Retina (tissue), 1 donor: ENCODE measurements around the gene HDAC2.
"Not testable (repeated sequence)": the region's sequence is repeated elsewhere in the genome, so short reads cannot be mapped to it uniquely, and the experiment has no call there.

Experiments
- DNase-seq: peaks from one replicate; pipeline ENCODE4 v3.0.0-alpha.2; 2016

The HDAC2 gene

DNA sequence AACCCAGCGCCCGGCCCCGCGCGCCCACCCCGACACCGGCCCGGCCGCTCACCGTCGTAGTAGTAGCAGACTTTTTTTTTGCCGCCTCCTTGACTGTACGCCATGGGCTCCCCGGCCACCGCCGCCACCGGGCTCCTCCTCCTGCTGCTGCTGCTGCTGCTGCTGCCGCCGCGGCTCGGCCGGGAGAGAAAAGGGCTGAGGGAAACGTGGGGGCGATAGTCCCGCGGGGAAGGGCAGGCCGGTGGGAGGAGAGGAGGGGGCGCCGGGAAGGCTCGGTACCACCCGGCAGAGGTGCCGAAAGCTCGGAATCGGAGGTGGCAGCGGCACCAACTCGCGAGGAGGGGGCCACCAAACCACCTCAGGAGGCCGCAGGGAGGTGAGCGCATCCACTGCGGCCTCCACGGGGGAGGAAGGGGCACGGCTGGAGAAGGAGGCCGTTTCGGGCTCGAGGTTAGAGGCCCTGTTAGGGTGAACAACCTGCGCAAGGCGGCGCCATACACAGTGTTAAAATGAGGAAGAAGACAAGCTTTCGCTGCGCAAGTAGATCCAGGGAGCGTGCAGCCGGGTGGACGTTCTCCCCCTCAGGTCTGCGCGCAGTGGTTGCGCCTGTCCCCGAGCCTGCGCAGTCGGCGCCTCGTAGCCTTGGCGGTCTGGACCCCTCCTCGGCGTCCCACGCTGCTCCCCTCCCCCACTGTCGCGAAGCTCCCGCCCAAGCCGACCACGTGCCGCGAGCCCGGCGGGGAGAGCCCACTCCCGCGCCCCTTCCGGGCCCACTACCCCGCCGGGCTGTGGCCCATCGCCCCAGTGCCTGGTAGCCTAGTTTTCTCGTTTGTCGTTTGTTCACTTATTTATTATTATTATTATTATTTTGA, at the start of gene HDAC2:
Gene HDAC2, minus strand, starts transcription at position 344 of the 872 bp plus-strand sequence. Its CDS starts 240 bp downstream, at position 104.
- peak; percentile 98 for DNase-seq

DNA sequence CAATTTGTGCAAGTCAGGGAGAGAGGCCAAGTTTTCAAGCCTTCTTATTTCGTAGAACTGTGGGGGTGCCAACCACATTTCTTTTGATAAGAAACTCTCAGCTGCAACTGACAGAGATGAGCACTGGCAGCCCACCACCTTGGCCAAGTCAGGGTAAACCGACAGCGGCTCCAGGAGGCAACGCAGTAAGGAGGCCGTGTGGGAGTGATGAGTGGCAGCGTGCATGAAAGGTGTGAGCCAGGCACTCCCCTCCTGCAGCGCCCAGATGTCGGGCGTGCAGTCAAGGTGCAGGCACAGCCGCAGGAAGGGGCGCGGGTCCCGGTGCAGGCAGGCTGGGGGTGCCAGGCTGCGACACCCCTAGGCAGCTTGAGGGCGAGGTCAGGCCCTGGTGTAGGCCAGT, 49.2 kb upstream of the HDAC2 start:
- DNase-seq = no peak

DNA sequence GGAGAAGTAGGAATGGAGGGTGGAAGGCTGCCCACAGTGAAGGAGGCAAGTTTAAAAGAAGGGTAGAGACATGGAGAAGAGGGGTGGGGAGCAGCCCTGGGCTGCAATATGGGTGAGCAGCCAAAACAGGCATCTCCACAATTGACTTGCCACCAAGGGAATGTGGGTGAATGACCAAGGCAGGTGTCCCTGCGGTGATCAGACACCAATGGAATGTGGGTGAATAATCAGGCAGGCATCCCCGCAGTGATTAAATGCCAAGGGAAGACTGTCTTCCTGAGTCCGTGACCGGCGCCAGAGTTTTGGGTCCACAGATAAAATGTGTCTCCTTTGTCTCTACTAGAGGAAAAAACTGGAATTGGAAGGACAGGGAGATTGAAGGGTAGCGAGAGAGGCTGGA, 46.2 kb upstream of the HDAC2 start:
- DNase-seq = not testable (repeated sequence)

DNA sequence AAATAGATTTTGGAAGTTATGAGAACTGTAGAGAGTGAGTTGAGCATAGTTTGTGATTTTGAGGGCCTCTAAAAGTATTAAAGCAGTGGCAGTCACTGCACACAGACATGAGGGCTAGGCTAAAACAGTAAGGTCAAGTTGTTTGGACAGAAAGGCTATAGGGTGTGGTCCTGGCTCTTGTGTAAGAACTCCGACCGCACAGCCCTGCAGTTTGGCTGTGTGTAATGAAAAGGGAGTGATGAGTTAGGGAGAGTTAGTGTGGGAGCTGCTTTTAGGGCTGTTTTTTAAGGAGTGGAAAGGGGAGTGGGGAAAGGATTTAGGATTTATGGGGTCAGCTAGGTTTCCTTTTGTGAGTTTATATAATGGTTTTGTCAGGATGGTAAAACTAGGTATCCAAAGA, 43.2 kb upstream of the HDAC2 start:
- not testable (repeated sequence) for DNase-seq

DNA sequence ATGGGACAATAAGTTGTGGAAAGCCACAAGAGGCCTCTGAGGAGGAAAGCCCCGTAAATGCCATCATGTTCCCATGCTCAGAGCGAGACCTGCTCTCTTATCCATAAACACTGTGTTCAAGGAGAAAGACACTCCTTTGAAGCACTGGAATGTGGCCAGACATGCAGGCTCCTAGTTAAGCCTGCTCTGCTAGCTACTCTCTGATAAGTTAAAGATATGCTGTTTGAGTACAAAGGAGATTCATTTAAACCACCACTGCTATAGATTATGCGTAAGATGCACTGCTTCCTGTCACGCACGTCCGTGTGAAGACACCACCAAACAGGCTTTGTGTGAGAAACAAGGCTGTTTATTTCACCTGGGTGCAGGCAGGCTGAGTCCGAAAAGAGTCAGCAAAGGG, 40.5 kb upstream of the HDAC2 start:
- not testable (repeated sequence) for DNase-seq

DNA sequence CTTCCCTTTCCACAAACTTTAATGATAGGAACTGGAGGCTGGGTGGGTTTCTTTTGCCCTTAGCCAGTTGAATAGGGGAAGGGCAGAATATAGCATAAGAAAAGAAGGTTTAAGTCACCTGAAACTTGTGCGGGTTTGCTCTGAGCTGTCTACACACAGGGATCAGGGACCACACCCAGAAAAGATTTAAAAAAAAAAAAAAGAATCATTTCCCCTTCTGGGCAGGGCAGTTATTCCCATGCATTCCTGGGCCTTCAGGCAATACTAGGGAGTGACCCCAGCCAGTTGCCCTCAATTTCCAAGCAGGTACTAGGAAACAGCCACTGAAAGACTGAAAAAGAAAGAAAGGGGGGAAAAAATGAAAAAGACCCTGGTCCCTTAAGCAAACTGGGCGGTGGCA, 39.6 kb upstream of the HDAC2 start:
- DNase-seq = no peak

DNA sequence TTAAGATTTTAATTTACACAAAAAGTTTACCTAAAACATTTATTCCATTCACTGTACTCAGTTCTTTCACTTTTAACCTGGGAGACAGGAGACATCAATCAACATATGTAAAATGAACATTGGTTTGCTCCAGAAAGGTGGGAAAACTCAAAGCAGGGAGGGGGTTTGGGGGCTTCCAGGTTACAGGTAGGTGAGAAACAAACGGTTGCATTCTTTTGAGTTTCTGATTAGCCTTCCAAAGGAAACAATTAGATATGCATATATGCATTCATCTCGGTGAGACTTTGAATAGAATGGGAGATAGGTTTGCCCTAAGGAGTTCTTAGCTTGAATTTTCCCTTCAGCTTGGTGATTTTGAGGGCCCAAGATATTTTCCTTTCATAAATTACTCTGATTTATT, 38.2 kb upstream of the HDAC2 start:
- no peak for DNase-seq

DNA sequence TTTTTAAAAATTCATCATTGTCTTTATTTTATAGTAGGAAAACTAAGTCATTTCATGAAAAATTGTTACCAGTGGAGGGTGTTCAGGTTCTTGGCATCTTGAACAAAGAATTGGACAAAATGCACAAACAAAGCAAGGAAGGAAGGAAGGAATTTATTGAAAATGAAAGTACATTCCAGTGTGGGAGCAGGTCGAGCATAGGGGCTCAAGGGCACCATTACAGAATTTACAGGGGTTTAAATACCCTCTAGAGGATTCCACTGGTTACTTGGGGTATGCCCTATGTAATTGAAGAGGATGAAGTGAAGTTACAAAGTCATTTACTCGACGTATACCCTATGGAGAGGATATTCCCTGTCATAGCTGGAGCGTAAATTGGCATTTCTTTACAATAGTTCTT, 37.4 kb upstream of the HDAC2 start:
- DNase-seq = no peak

DNA sequence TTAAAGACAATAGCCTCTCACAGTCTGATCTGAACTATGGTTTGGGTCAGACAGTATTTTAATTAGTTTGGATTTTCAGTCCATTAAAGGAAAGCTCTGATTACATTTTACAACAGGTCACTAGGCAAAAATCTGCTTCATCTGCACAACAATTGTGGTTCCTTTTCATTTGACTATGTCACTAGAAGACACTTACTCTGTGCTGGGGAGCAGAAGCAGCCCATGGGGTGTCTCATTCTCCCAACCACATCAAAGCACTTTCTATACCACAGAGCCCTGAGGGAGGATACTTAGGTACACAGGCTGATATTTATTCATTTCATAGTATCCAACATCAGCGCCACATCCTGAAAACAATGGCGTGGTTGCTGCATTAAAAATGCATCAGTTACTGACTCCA, 36.6 kb upstream of the HDAC2 start:
- no peak for DNase-seq

DNA sequence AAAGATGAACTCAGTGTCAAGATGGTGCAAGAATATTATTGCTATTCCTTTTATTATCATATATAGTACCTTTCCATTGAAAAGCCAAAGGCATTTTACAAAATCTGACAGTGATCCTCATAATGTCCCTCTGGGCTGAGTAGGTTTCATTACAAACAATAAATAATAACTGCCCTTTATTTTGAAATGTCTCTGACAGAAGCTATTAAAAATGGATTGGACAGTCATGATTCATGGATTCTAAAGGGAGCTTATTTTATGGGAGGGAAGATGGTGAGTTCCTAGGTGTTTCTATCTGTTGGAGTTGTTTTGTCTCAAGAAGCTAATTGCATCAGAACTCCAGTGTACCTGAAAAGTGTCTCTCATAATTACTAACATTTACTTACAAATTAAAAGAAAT, 30.4 kb upstream of the HDAC2 start:
- no peak for DNase-seq

DNA sequence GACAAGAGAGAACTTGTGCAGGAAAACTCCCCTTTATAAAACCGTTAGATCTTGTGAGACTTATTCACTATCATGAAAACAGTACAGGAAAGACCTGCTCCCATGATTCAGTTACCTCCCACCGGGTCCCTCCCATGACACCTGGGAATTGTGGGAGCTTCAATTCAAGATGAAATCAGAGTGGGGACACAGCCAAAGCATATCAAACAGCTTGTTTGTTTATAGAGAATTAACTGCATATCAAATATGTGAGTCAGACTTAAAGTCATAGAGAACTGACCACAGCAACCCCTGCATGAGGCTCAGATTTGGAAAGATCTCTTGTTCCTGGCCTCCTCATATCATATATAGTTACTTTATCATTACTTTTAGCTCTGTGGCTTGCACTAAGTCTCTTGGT, 29.1 kb upstream of the HDAC2 start:
- DNase-seq = no peak

DNA sequence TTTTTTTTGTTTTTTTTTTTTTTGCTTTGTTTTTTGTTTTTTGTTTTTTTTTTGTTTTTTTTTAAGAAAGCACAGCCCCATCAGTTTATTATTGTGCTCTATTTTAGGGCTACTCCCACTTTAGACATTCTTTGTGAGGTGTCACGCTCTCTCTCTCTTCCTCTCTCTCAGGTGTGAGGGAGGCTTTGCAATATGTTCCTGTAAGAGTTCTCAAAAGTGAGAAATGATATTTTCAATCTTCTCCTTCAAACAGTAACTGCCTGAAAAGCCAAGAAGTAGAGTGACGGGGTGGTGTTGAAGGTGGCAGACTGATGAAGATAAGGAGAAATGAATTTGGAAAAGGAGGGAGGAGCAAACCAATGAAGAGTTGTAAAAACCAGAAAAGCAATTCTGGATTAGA, 28.3 kb upstream of the HDAC2 start:
- no peak for DNase-seq

DNA sequence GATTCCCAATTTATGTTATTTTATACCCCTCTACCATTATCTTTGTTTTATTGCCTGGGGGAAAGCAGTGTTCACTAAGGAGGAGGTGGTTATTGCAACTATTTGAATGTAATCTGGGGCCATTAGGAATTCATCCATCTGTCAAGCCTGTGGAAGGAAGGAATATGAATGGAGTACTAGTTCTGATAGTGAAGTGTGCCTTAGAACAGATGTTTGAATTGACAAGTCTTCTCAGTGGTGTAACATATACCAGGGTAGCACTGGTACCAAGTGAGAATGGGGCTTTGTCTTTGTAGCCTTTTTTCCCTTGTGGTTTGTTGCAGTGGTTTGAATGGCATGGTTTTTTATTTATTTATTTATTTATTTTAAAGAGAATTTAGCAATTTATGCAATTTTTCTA, 27.9 kb upstream of the HDAC2 start:
- DNase-seq = no peak

DNA sequence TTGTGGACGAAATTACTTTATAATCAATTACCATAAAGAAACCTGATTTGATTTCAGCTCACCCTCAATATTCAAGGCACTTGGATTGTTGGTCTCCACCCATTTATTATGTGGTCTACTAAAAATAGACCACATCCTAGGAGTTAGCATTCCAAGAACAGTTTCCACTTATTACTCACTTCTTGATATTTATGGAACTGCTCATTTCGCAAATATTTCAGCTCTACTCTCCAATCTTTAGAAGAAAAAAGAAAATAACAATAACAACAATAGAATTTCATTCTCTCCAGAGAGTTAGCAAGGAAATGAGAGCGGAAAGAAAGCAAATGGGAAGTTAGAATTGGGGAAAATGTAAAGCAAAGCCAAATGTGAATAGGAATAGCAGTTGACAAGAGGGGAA, 26.2 kb upstream of the HDAC2 start:
- DNase-seq = no peak

DNA sequence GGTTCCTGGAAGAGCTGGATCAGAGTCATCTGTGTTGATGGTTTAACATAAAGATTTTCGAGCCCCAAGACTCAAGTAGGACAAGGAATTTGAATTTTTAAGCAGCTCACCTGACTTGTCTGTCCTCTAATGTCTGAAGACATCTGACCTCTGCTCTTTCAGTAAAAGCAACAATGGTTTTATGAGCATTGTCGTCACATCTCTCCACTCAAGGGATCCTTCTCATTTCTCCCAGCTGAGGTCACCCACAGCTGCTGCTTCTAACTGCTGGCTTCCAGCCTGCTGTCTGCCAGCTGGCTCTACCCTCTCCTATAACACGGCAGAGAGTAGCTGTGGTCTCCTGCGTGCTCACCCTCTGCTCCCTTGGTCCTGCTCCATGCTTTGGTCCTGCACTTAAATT, 24.7 kb upstream of the HDAC2 start:
- peak; percentile 61 for DNase-seq

DNA sequence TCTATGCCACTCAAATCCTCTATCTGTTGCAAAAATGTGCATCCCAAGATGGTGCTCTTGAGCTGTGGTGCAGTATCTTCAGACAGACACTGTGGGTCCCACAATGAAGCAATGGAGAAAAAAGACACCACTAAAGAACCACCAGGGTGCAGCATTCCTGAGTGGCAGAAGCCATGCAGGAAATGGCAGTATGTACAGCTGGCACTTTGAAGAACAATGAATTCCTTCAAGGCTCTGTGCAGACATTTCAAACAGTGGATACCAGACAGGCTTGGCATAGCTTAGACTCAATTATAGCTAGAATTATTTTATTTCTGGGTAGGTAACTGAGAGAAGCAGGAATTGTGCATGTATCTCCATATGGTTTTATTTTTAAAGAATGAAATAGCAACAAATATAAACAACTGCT, 24.0 kb upstream of the HDAC2 start:
- DNase-seq = peak; percentile 39

DNA sequence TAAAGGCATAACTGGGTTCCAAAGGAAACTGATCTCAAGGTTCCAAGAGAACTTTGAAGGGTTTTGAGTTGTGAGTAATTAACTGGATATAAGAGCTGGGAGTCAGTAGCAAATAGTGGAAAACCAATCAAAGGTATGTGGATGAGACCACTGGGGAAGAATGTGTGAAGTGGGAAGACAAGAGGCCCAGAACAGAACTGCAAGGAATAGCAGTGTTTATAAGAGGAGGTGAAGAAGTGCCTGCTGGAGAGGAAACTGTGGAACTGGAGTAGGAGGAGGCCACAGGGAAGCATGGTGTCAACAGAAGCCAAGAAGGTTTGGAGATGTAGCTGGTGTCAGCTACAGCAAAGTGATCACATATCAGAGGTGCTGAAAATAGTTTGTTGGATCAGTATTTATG, 18.7 kb upstream of the HDAC2 start:
- DNase-seq = no peak

DNA sequence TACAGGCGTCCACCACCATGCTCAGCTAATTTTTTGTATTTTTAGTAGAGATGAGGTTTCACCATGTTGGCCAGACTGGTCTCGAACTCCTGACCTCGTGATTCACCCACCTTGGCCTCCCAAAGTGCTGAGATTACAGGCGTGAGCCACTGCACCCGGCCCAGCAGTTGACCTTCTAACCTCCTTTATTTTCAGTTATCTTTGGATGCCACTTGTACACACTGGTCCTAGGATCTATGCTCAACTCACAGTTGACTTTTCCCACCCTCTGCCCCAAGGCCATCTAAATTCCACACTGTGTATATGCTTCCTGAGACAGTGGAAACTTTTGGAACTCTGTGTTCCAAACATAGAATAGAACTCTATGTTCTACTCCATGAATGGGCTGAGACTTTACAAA, 11.7 kb upstream of the HDAC2 start:
- DNase-seq = not testable (repeated sequence)

DNA sequence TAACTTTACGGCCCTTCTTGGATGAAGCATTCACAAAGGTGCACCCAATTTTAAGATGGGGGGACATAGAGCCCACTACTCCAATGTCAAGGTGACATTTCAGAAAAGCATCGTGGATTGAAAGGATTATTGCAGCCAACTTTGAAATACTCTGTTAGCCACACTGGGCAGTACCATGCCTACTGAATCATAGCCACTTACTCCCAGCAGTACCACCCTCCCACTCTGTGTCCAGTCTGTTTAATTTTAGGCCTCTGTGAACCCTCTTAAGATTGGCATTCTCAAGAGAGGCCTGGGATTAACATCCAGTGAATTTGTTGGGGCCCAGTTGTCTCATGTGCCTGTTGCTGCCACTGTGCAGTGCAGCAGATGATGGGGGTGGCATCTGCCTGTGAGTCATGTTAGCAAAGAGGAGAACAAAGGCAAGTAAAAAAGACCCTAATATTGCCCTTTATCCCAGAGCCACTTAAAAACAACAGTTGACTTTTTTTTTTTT, 11.2 kb upstream of the HDAC2 start:
- no peak for DNase-seq

DNA sequence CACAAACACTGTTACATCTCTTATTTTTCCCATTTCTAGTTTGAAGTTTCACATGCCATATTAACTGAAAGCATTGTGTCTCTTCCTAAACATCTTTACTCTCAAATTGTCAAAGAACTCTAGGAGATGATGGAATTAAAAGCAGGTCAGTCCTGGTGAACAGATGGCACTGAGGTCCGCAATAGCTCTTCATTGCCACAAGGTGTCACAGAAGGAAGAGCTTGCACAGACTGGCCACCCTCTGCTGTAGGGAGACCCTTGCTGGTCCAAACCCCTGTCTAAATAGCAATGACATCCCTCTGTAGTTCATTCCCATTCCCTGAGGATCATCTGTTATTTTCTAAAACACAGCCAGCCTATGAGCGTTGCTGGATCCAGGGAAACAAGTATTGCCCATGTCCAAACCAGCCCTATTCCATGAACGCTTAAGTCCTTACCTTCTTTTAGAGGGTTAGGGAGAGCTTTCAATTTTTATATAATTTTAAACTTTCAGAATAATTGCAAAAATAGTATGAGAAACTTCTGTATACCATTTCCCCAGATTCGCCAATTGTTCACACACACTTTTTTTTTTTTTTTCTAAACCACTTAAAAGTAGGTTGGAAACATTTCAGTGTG, 10.1 kb upstream of the HDAC2 start:
- DNase-seq = peak; percentile 36

DNA sequence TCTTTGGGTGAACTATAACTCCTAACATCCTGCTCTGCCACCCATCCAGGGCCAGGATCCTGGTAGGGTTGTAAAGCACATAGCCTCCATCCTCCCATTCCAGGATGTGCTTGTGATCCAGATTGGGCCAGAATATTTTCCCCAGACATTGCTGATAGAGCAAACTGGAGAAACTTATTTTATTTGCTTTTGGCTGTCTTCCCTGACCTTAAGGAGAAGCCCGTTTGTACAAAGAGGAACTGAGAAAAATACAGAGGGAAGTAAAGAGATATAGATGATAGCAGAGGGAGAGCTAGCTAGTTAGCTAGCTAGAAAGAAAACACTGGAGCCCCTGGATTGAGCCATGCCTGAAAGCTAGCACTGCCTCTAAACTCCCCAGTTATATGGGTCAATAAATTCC, 9.0 kb upstream of the HDAC2 start:
- no peak for DNase-seq

DNA sequence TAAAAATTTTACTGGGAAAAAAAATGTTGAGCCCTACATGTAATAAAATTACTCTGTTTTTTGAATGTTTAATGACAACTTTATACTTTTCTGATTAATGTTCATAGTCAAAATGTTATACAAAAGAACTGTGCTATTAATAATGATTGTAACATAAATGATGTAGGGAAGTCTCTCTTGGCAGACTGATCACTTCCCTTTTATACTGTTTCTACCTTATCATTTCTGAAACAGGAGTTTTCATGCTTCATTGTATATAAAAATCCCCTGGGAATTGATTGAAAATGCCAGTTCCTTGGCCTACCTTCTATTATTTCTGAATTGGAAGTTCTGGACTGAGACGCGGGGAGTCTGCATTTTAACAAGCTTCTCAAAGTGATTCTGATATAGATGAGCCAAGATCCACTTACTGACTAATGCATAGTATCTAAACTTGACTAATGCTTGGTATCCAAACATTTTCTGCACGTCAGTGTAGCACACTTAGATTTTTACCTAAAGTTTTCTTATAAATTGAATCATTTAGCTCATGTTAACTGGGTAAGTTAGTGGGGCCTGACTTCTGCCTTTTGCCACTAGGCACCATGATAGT, 7.2 kb upstream of the HDAC2 start:
- no peak for DNase-seq

DNA sequence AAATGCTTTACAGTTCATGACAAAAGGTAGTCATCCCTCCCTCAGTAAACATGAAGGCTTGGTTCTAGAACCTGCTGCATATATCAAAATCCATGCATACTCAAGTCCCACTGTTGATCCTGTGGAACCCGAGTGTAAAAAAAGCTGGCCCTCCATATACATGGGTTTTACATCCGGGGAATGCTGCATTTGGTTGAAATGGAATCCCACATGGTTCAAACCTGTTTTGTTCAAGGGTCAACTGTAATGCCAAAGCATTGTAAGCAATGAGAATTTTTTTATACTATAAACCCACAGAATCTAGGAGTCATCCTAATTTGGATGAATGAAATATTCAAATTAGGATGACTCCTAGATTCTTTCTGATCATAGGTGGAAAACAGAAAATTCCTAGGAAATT, 5.9 kb upstream of the HDAC2 start:
- no peak for DNase-seq

DNA sequence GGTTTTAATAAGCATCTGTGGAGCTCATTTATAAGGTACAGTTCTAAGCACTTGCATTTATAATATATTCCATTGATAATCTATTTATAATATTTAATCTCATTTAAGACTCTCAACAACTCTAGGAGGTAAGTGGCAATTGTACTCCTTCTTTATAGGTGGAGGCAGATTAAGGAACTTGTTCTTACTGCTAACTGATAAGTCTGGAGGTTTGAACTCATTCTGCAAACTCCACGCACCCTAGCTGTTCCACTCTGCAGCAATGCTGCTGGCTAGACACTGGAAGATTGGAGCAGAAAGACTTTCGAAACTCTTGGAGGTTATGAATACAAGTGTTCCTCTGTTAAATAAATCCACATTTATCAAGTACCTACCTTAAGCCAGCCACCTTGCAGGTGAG, 793 bp upstream of the HDAC2 start:
- DNase-seq = no peak
